Mesendoderm (in vitro differentiated cells): ENCODE data around the gene RGS8.

Experiments
- DNase-seq: peaks from one replicate; pipeline ENCODE4 v3.0.0; 2013
- H2AK5ac ChIP-seq: 2 replicates; pipeline ENCODE4 v1.6.1; 2013; ENCODE audit warnings: low read length, inconsistent platforms
- H2BK120ac ChIP-seq: 2 replicates; pipeline ENCODE4 v1.6.1; 2013; ENCODE audit warnings: low read depth, mild to moderate bottlenecking, low read length, moderate library complexity, mixed read lengths
- H2BK15ac ChIP-seq: replicated peaks from 2 replicates; pipeline ENCODE4 v1.6.1; 2013; ENCODE audit warnings: low read depth, mild to moderate bottlenecking, moderate library complexity
- H2BK5ac ChIP-seq: 2 replicates; pipeline ENCODE4 v1.6.1; 2013; ENCODE audit warnings: low read length, inconsistent platforms
- H3K18ac ChIP-seq: 2 replicates; pipeline ENCODE4 v1.6.1; 2013; ENCODE audit warnings: mild to moderate bottlenecking, low read length, mixed read lengths
- H3K23ac ChIP-seq: one replicate; pipeline ENCODE4 v1.6.1; 2013; ENCODE audit warnings: low read length
- H3K27ac ChIP-seq: 2 replicates; pipeline ENCODE4 v1.5.1; 2013; ENCODE audit warnings: low read depth, mild to moderate bottlenecking, inconsistent platforms, low read length, moderate library complexity
- H3K27me3 ChIP-seq: 2 replicates; pipeline ENCODE4 v1.6.1; 2013; ENCODE audit warnings: low read length, control low read depth, mild to moderate bottlenecking, inconsistent platforms; ENCODE audit not compliant: insufficient read depth, poor library complexity
- H3K36me3 ChIP-seq: 2 replicates; pipeline ENCODE4 v1.6.1; 2013; ENCODE audit warnings: low read length, inconsistent platforms; ENCODE audit not compliant: control insufficient read depth, insufficient read depth
- H3K4ac ChIP-seq: one replicate; pipeline ENCODE4 v1.6.1; 2013; ENCODE audit warnings: low read depth, mild to moderate bottlenecking, low read length, moderate library complexity
- H3K4me1 ChIP-seq: 2 replicates; pipeline ENCODE4 v1.6.1; 2013; ENCODE audit warnings: low read depth, low read length, inconsistent platforms; ENCODE audit not compliant: control insufficient read depth
- H3K4me2 ChIP-seq: 2 replicates; pipeline ENCODE4 v1.6.1; 2013; ENCODE audit warnings: low read length
- H3K4me3 ChIP-seq: 2 replicates; pipeline ENCODE4 v1.5.1; 2013; ENCODE audit warnings: mild to moderate bottlenecking, low read length
- H3K56ac ChIP-seq: one replicate; pipeline ENCODE4 v1.6.1; 2013; ENCODE audit warnings: low read length
- H3K79me1 ChIP-seq: 2 replicates; pipeline ENCODE4 v1.6.1; 2013; ENCODE audit warnings: low read length, inconsistent platforms
- H3K79me2 ChIP-seq: 2 replicates; pipeline ENCODE4 v1.6.1; 2013; ENCODE audit warnings: mild to moderate bottlenecking, low read length; ENCODE audit not compliant: control insufficient read depth, insufficient read depth
- H3K9ac ChIP-seq: 2 replicates; pipeline ENCODE4 v1.6.1; 2013; ENCODE audit warnings: low read length, inconsistent platforms
- H4K5ac ChIP-seq: one replicate; pipeline ENCODE4 v1.6.1; 2013; ENCODE audit warnings: low read length
- H4K8ac ChIP-seq: one replicate; pipeline ENCODE4 v1.6.1; 2013; ENCODE audit warnings: low read depth, mild to moderate bottlenecking, control low read depth, low read length, moderate library complexity
- WGBS: extraction: QIAGEN DNeasy Blood & Tissue Kit; methylation state at CpG from one replicate; pipeline ENCODE4 v1.1.7; 2013; ENCODE audit warnings: low lambda C conversion rate, missing lambda C conversion rate; ENCODE audit not compliant: insufficient coverage; ENCODE audit errors: extremely low coverage; 5-methylcytosine and 5-hydroxymethylcytosine counted together

The RGS8 gene

GRCh38 chr1:182716740-182717720 lies 32.6 kb upstream of the RGS8 start:
- Histone ChIP-seq H3K79me1 (no peaks in the 10 kb centered on the region), H2BK5ac (no peak overlapping the region), H3K36me3 (no peaks in the 10 kb centered on the region), H3K4me1 (peaks cover 5% of the 10 kb centered on the region), H3K18ac (peak overlapping the region; percentile 83), H3K79me2 (no peaks in the 10 kb centered on the region), H3K9ac (no peak overlapping the region), H3K4ac (peak overlapping the region; percentile 36), H2AK5ac (no peak overlapping the region), H3K56ac (no peak overlapping the region), H2BK120ac (no peak overlapping the region), H3K4me2 (no peak overlapping the region), H3K27ac (no peak overlapping the region), H3K27me3 (no peaks in the 10 kb centered on the region), H4K8ac (no peak overlapping the region), H3K4me3 (no peak overlapping the region), H2BK15ac (no peak overlapping the region), H3K23ac (no peak overlapping the region), H4K5ac (no peak overlapping the region)
- WGBS = no CpG with 5 or more reads among the region's 4 CpGs
- peak; percentile 68 for DNase-seq

- Histone ChIP-seq H3K4ac (no peak overlapping the region), H2BK15ac (no peak overlapping the region), H3K27ac (no peak overlapping the region), H4K5ac (no peak overlapping the region), H2BK120ac (no peak overlapping the region), H4K8ac (no peak overlapping the region), H3K18ac (no peak overlapping the region), H3K27me3 (no peaks in the 10 kb centered on the region), H3K79me1 (no peaks in the 10 kb centered on the region), H3K9ac (no peak overlapping the region), H3K23ac (no peak overlapping the region), H3K79me2 (no peaks in the 10 kb centered on the region), H3K4me2 (no peak overlapping the region), H3K36me3 (no peaks in the 10 kb centered on the region), H3K56ac (no peak overlapping the region), H3K4me1 (peaks cover 5% of the 10 kb centered on the region), H2BK5ac (no peak overlapping the region), H2AK5ac (no peak overlapping the region), H3K4me3 (no peak overlapping the region)
- no peak for DNase-seq
- no CpG with 5 or more reads among the region's 2 CpGs for WGBS
These were observed 31.1 kb upstream of the RGS8 start for GRCh38 chr1:182715531-182715930.

- Histone ChIP-seq H3K27ac (no peak overlapping the region), H2BK120ac (no peak overlapping the region), H2BK5ac (no peak overlapping the region), H3K9ac (no peak overlapping the region), H3K4ac (no peak overlapping the region), H3K4me2 (no peak overlapping the region), H2BK15ac (no peak overlapping the region), H3K56ac (no peak overlapping the region), H2AK5ac (no peak overlapping the region), H3K79me1 (no peaks in the 10 kb centered on the region), H3K79me2 (no peaks in the 10 kb centered on the region), H4K8ac (no peak overlapping the region), H3K18ac (no peak overlapping the region), H3K4me3 (no peak overlapping the region), H4K5ac (no peak overlapping the region), H3K36me3 (no peaks in the 10 kb centered on the region), H3K23ac (no peak overlapping the region), H3K27me3 (no peaks in the 10 kb centered on the region), H3K4me1 (peaks cover 5% of the 10 kb centered on the region)
- DNase-seq = no peak
- WGBS = no CpG with 5 or more reads among the region's 2 CpGs
These were observed 30.2 kb upstream of the RGS8 start for GRCh38 chr1:182714546-182714945.

- peak overlapping the region; percentile 65 for H4K8ac ChIP-seq
- no CpG with 5 or more reads among the region's 3 CpGs for WGBS
- no peak overlapping the region for H2AK5ac ChIP-seq
- H3K4me1 ChIP-seq = peaks cover 5% of the 10 kb centered on the region
- H3K27ac ChIP-seq = no peak overlapping the region
- H3K9ac ChIP-seq = no peak overlapping the region
- H3K4ac ChIP-seq = no peak overlapping the region
- no peak overlapping the region for H4K5ac ChIP-seq
- no peak overlapping the region for H3K23ac ChIP-seq
- no peaks in the 10 kb centered on the region for H3K36me3 ChIP-seq
- H3K4me3 ChIP-seq = no peak overlapping the region
- H3K79me2 ChIP-seq = no peaks in the 10 kb centered on the region
- H3K79me1 ChIP-seq = no peaks in the 10 kb centered on the region
- no peak overlapping the region for H3K18ac ChIP-seq
- no peaks in the 10 kb centered on the region for H3K27me3 ChIP-seq
- no peak overlapping the region for H2BK5ac ChIP-seq
- no peak overlapping the region for H3K4me2 ChIP-seq
- H3K56ac ChIP-seq = no peak overlapping the region
- DNase-seq = no peak
- no peak overlapping the region for H2BK120ac ChIP-seq
- H2BK15ac ChIP-seq = no peak overlapping the region
These were observed 29.6 kb upstream of the RGS8 start for GRCh38 chr1:182713939-182714338.

GRCh38 chr1:182713492-182713891 lies 29.1 kb upstream of the RGS8 start:
- Histone ChIP-seq H3K36me3 (no peaks in the 10 kb centered on the region), H3K18ac (no peak overlapping the region), H3K4me2 (no peak overlapping the region), H3K4me1 (peaks cover 5% of the 10 kb centered on the region), H3K4me3 (no peak overlapping the region), H3K27ac (no peak overlapping the region), H2BK15ac (no peak overlapping the region), H3K79me2 (no peaks in the 10 kb centered on the region), H3K56ac (no peak overlapping the region), H2AK5ac (no peak overlapping the region), H4K8ac (no peak overlapping the region), H3K27me3 (no peaks in the 10 kb centered on the region), H3K79me1 (no peaks in the 10 kb centered on the region), H3K4ac (no peak overlapping the region), H4K5ac (no peak overlapping the region), H3K23ac (no peak overlapping the region), H2BK5ac (no peak overlapping the region), H2BK120ac (no peak overlapping the region), H3K9ac (no peak overlapping the region)
- no CpG with 5 or more reads among the region's 3 CpGs for WGBS
- no peak for DNase-seq
